ENCODE data around the gene MGMT.

DNA sequence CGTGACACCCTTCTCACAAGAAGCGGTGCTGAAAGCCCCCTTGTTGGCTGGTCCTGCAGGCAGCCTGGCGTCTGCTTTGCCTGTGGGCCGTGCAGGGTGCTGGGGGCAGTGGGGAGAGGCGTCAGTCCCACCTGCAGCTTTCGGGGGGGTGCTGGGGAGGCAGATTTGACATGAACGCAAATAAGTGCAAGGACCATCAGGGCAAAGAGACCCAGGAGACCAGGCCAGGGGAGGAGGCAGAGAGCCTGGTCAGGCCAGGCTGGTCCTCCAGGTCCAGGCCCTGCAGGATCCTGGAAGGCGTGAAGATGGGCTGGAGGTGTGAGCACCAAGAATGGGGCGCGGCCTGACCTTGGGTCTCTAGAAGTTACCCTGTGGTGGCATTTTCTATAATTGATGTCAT is 81.6 kb downstream of the MGMT start:
- TF ChIP-seq, protein P1, sequence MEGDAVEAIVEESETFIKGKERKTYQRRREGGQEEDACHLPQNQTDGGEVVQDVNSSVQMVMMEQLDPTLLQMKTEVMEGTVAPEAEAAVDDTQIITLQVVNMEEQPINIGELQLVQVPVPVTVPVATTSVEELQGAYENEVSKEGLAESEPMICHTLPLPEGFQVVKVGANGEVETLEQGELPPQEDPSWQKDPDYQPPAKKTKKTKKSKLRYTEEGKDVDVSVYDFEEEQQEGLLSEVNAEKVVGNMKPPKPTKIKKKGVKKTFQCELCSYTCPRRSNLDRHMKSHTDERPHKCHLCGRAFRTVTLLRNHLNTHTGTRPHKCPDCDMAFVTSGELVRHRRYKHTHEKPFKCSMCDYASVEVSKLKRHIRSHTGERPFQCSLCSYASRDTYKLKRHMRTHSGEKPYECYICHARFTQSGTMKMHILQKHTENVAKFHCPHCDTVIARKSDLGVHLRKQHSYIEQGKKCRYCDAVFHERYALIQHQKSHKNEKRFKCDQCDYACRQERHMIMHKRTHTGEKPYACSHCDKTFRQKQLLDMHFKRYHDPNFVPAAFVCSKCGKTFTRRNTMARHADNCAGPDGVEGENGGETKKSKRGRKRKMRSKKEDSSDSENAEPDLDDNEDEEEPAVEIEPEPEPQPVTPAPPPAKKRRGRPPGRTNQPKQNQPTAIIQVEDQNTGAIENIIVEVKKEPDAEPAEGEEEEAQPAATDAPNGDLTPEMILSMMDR (IDR thresholded peaks at IDR 0.05): no peak
- no peak for TF ChIP-seq EP300 (IDR thresholded peaks at IDR 0.05)
- TF ChIP-seq POLR2AphosphoS5 (IDR thresholded peaks at IDR 0.05): no peak
- TF ChIP-seq POLR2A (IDR thresholded peaks at IDR 0.05): no peak
